Naive B cell (primary cell): Measurements from ENCODE around the gene HK2. TPM values are rescaled to one million over a fixed set of nuclear protein-coding genes. Genes with fewer than 3 reads are reported as not detected.

Experiments
- ATAC-seq, 2 donors: fragments of 150-1000 bp; cut with Tn5 transposase; 2 replicates each; pipeline ENCODE4 v1.10.0; 2021; ENCODE audit warnings: low read depth in 2 of 2, mild to moderate bottlenecking in 2 of 2, moderate library complexity in 2 of 2
- DNase-seq: peaks from one replicate; pipeline ENCODE4 v3.0.0; 2022
- H3K27ac Mint-ChIP-seq, 6 donors: one replicate each; pipeline ENCODE4 v1.8.0; 2020 to 2022; ENCODE audit warnings: mild to moderate bottlenecking in 6 of 6, mixed read lengths in 6 of 6, moderate library complexity in 5 of 6, inconsistent platforms in 2 of 6
- H3K27me3 Mint-ChIP-seq, 3 donors: one replicate each; pipeline ENCODE4 v1.8.0; 2021 to 2022; ENCODE audit warnings: mixed read lengths in 3 of 3, mild to moderate bottlenecking in 1 of 3
- H3K36me3 Mint-ChIP-seq, 2 donors: one replicate each; pipeline ENCODE4 v1.8.0; 2020 to 2022; ENCODE audit warnings: mixed read lengths in 2 of 2, inconsistent platforms in 1 of 2, mild to moderate bottlenecking in 1 of 2
- H3K4me1 Mint-ChIP-seq, 3 donors: one replicate each; pipeline ENCODE4 v1.8.0; 2020 to 2022; ENCODE audit warnings: mixed read lengths in 3 of 3, inconsistent platforms in 1 of 3, mild to moderate bottlenecking in 1 of 3, moderate library complexity in 1 of 3
- H3K4me3 Mint-ChIP-seq, 8 donors: one replicate each; pipeline ENCODE4 v1.8.0; 2020 to 2022; ENCODE audit warnings: mild to moderate bottlenecking in 8 of 8, mixed read lengths in 8 of 8, moderate library complexity in 8 of 8, inconsistent platforms in 2 of 8
- H3K9me3 Mint-ChIP-seq, 7 donors: one replicate each; pipeline ENCODE4 v1.8.0; 2020 to 2022; ENCODE audit warnings: mixed read lengths in 7 of 7, mild to moderate bottlenecking in 5 of 7, inconsistent platforms in 2 of 7, moderate library complexity in 1 of 7
- polyA plus RNA-seq, 6 donors: library from polyadenylated mRNA; unstranded; fragments of 300-500 nt; fragmentation: Illumina TruSeq; gene quantifications; one replicate each; pipeline ENCODE4 v1.2.3, GENCODE V29; 2021; ENCODE audit warnings: low read depth in 6 of 6

Gene HK2
- polyA plus RNA-seq, 6 donors from 2014 or later = 3.1 to 8.3 (median 6.1) TPM

- H3K27ac Mint-ChIP-seq = no peak overlapping the region
- peaks cover 0 to 5% (median 0%) of the 10 kb centered on the region in 7 donors for H3K9me3 Mint-ChIP-seq
- DNase-seq (no peak), ATAC-seq (no peak)
- H3K4me3 Mint-ChIP-seq = no peak overlapping the region
- peaks cover 6 to 56% (median 37%) of the 10 kb centered on the region in 3 donors for H3K27me3 Mint-ChIP-seq
- H3K36me3 Mint-ChIP-seq = peaks cover 0 to 8% of the 10 kb centered on the region in 2 donors
- no peaks in the 10 kb centered on the region for H3K4me1 Mint-ChIP-seq
Measured at GRCh38 chr2:74931940-74932339, 98.0 kb downstream of the HK2 start.

DNA sequence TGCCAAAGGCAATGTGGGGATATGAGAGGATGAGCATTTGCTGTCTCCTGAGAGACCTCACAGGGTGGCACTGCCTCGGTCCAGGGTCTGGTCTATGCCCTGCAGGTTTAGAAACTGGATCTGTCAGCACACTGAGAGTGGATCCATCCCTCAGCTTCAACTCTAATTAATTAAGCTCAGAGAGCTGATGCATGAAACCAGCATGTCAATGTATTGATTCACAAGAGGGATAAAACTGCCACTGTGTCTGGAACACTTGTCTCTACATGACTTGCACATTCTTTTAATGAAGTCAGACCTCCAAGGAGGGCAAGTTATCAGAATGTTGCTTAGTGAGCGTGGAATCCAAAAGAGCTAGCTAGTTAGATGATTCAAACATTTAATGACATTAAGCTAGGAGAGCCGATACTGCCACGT lies 102.1 kb downstream of the HK2 start:
- DNase-seq (no peak), ATAC-seq (no peak)
- no peak overlapping the region for H3K27ac Mint-ChIP-seq
- no peaks in the 10 kb centered on the region for H3K36me3 Mint-ChIP-seq
- H3K4me3 Mint-ChIP-seq = no peak overlapping the region
- H3K4me1 Mint-ChIP-seq = no peaks in the 10 kb centered on the region
- H3K9me3 Mint-ChIP-seq = no peaks in the 10 kb centered on the region
- H3K27me3 Mint-ChIP-seq = peaks cover 6 to 66% (median 45%) of the 10 kb centered on the region in 3 donors

- no peaks in the 10 kb centered on the region for H3K4me1 Mint-ChIP-seq
- H3K27me3 Mint-ChIP-seq = peaks cover 6 to 56% (median 38%) of the 10 kb centered on the region in 3 donors
- H3K9me3 Mint-ChIP-seq = no peaks in the 10 kb centered on the region
- H3K4me3 Mint-ChIP-seq = no peak overlapping the region
- ATAC-seq (no peak), DNase-seq (no peak)
- no peaks in the 10 kb centered on the region for H3K36me3 Mint-ChIP-seq
- no peak overlapping the region for H3K27ac Mint-ChIP-seq
Measured at GRCh38 chr2:74937221-74937880, 103.4 kb downstream of the HK2 start.

- H3K9me3 Mint-ChIP-seq = no peaks in the 10 kb centered on the region
- ATAC-seq = no peak
- no peaks in the 10 kb centered on the region for H3K36me3 Mint-ChIP-seq
- no peaks in the 10 kb centered on the region for H3K4me1 Mint-ChIP-seq
- no peak for DNase-seq
- peak overlapping the region in 1 of 6 donors; percentile 34 for H3K27ac Mint-ChIP-seq
- H3K4me3 Mint-ChIP-seq = no peak overlapping the region
- H3K27me3 Mint-ChIP-seq = peaks cover 6 to 58% (median 38%) of the 10 kb centered on the region in 3 donors
Measured at GRCh38 chr2:74938264-74938663, 104.3 kb downstream of the HK2 start.

DNA sequence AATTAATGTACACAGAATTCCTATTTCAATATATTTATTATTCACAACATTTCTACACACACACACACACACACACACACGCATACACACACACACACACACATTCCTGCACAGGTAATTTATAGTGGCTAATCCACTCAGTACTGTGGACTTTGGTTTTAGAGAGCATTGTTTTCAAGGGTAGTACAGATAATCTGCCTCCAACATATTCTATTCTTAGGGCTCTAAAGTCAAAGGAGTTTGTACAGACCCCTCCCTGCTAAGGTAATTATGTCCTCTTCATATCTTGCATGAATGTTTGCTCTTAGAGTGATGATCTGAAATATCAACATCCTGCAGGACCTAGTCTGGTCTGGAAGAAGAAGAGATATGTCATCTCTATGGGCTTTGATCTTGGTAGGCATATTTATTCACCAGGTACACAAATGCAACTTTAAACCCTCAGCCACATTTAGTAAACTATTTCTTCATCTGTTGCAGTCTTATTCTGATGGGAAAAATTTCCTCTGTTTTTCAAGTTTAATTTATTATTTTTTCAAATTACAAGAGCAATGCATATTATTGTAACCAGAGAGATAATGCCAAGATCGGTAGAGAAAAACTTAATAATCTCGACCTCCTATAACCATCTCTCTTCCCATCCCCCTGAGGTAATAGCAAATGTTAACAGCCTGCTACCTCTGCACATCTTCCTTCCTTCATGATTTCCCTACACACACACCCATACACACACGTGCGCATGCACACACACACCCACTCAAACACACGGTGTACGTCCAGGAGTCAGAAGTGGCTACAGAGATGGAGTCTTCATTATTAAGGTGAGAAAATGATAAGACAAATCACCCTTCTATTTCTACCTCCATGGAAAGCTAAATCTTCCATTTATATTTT lies 106.2 kb downstream of the HK2 start:
- Mint-ChIP-seq H3K36me3 (no peaks in the 10 kb centered on the region), H3K27ac (no peak overlapping the region), H3K4me1 (peaks cover 0 to 3% (median 3%) of the 10 kb centered on the region in 3 donors), H3K9me3 (peaks cover 0 to 5% (median 0%) of the 10 kb centered on the region in 7 donors), H3K27me3 (peaks cover 6 to 52% (median 26%) of the 10 kb centered on the region in 3 donors), H3K4me3 (no peak overlapping the region)
- DNase-seq = no peak
- ATAC-seq = no peak

GRCh38 chr2:74941284-74941683 lies 107.4 kb downstream of the HK2 start:
- Mint-ChIP-seq H3K4me3 (no peak overlapping the region), H3K9me3 (peaks cover 0 to 5% (median 0%) of the 10 kb centered on the region in 7 donors), H3K36me3 (no peaks in the 10 kb centered on the region), H3K27ac (no peak overlapping the region), H3K27me3 (peaks cover 6 to 46% (median 15%) of the 10 kb centered on the region in 3 donors), H3K4me1 (peaks cover 0 to 12% (median 8%) of the 10 kb centered on the region in 3 donors)
- ATAC-seq = no peak
- no peak for DNase-seq

DNA sequence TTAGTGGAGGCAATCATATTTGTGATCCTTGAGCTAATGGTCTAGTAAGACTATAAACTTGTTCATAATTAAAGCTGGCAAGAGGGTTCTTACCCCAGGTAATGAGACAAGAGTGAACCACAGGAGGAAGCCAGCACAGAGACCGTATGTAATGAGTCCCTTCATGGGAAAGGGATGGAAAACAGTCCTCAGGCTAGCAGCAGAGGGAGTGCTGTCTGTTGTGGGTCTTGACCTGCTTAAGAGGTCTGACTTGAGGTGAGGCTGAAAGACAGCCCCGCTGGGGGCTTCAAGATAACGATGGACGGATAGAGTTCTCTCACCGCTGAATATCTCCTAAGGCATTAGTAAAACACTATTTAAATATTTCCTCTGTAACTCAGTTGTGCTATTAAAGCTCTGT lies 108.3 kb downstream of the HK2 start:
- no peaks in the 10 kb centered on the region for H3K36me3 Mint-ChIP-seq
- DNase-seq (no peak), ATAC-seq (no peak)
- peaks cover 0 to 12% (median 8%) of the 10 kb centered on the region in 3 donors for H3K4me1 Mint-ChIP-seq
- no peak overlapping the region for H3K4me3 Mint-ChIP-seq
- H3K27me3 Mint-ChIP-seq = peaks cover 6 to 36% (median 8%) of the 10 kb centered on the region in 3 donors
- no peak overlapping the region for H3K27ac Mint-ChIP-seq
- H3K9me3 Mint-ChIP-seq = peaks cover 0 to 5% (median 0%) of the 10 kb centered on the region in 7 donors

Other genes starting within 250 kb of the HK2 start
- gene M1AP, start 185.8 kb upstream of the HK2 start, polyA plus RNA-seq = not detected
- gene SEMA4F, start 179.9 kb upstream of the HK2 start, polyA plus RNA-seq = 1 to 10 TPM; 4.3 to 8.5 (median 5.4) TPM
- 100 to 1,000 TPM; 145 to 229 (median 186) TPM for gene POLE4, start 124.5 kb downstream of the HK2 start, polyA plus RNA-seq